Endothelial cell of umbilical vein (primary cell): ENCODE measurements around the gene UMPS. TPM values are rescaled to one million over a fixed set of nuclear protein-coding genes. Genes with fewer than 3 reads are reported as not detected.

Experiments used
- BruUV-seq: library from RNA; stranded (reverse); fragments of 400-500 nt; replicated peaks from 2 replicates; lab custom pipeline; 2021; lab: Mats Ljungman, UMichigan
- CTCF ChIA-PET: fragments of 300-600, 350-600 bp; sonication (Branson Sonifier 250); formaldehyde crosslinking; loops from one replicate; lab custom pipeline; 2021; ENCODE audit warnings: antibody characterized with exemption, inconsistent platforms; lab: Charles Lee
- POLR2A ChIA-PET: fragments of 300-600, 350-600 bp; sonication (Branson Sonifier 250); formaldehyde crosslinking; loops from one replicate; lab custom pipeline; 2021; ENCODE audit warnings: antibody characterized with exemption, inconsistent platforms; lab: Charles Lee
- DNase-seq: peaks from one replicate; pipeline ENCODE4 v3.0.0-alpha.2; 2011; ENCODE audit warnings: low read depth, low spot score
- FAIRE-seq: peaks from 2 replicates; lab custom pipeline; 2011; peaks lifted over from hg19 to GRCh38; lab: Jason Lieb, UNC
- H2AFZ ChIP-seq: 2 replicates; pipeline ENCODE4 v1.6.0; 2012; ENCODE audit warnings: low read depth, low read length, control low read depth, inconsistent platforms
- H3K27ac ChIP-seq: 2 replicates; pipeline ENCODE4 v1.5.1; 2011; ENCODE audit warnings: low read depth, mild to moderate bottlenecking, control low read depth, low read length, moderate library complexity; ENCODE audit not compliant: insufficient read depth
- H3K27me3 ChIP-seq, 2 experiments: 2 replicates each; pipeline versions ENCODE4 v1.6.0 to v1.6.1; 2011; ENCODE audit warnings: low read length in 2 of 2, mixed read lengths in 1 of 2; ENCODE audit not compliant: control insufficient read depth in 2 of 2, insufficient read depth in 2 of 2
- H3K36me3 ChIP-seq, 2 experiments: 2 replicates in 1 of 2; 3 replicates in 1 of 2; pipeline ENCODE4 v1.5.1; 2011; ENCODE audit warnings: low read length in 2 of 2, mild to moderate bottlenecking in 1 of 2, moderate library complexity in 1 of 2; ENCODE audit not compliant: control insufficient read depth in 2 of 2, insufficient read depth in 2 of 2; ENCODE audit errors: extremely low read depth in 1 of 2
- H3K4me1 ChIP-seq: 3 replicates; pipeline ENCODE4 v1.5.1; 2011; ENCODE audit warnings: mild to moderate bottlenecking, low read length; ENCODE audit not compliant: control insufficient read depth, insufficient read depth; ENCODE audit errors: extremely low read depth
- H3K4me2 ChIP-seq: 2 replicates; pipeline ENCODE4 v1.6.1; 2011; ENCODE audit warnings: low read length, control low read depth, mixed read lengths; ENCODE audit not compliant: insufficient read depth
- H3K4me3 ChIP-seq, 3 experiments: fragments of 200-600 bp in 1 of 3; sonication (generic), shearing (Covaris generic) in 1 of 3; replicated peaks in 1 of 3; 2 replicates each; pipeline ENCODE4 v1.5.1; 2011 to 2016; ENCODE audit warnings: control low read depth in 3 of 3, low read length in 3 of 3, mild to moderate bottlenecking in 2 of 3, inconsistent platforms in 1 of 3, low read depth in 1 of 3, moderate library complexity in 1 of 3; ENCODE audit not compliant: insufficient read depth in 1 of 3
- H3K79me2 ChIP-seq: 2 replicates; pipeline ENCODE4 v1.6.0; 2012; ENCODE audit warnings: low read length, inconsistent platforms; ENCODE audit not compliant: control insufficient read depth, insufficient read depth
- H3K9ac ChIP-seq: replicated peaks from 2 replicates; pipeline ENCODE3; 2011; ENCODE audit warnings: low read length, control low read depth; ENCODE audit not compliant: insufficient read depth; ENCODE audit errors: extremely low read depth
- H3K9me1 ChIP-seq: replicated peaks from 3 replicates; pipeline ENCODE4 v1.6.0; 2011; ENCODE audit warnings: mild to moderate bottlenecking, low read length; ENCODE audit not compliant: control insufficient read depth, insufficient read depth; ENCODE audit errors: extremely low read depth
- H3K9me3 ChIP-seq: replicated peaks from 2 replicates; pipeline ENCODE4 v1.5.1; 2012; ENCODE audit warnings: low read length, inconsistent platforms; ENCODE audit not compliant: control insufficient read depth, insufficient read depth
- H4K20me1 ChIP-seq: replicated peaks from 2 replicates; pipeline ENCODE3; 2011; ENCODE audit warnings: mild to moderate bottlenecking, low read length; ENCODE audit not compliant: control insufficient read depth, insufficient read depth; ENCODE audit errors: extremely low read depth
- CTCF ChIP-seq, 2 donors: IDR thresholded peaks; 1 replicate in 1 of 2; 2 replicates in 1 of 2; pipeline ENCODE4 v1.5.1; 2011; ENCODE audit warnings: low read length in 2 of 2, mild to moderate bottlenecking in 2 of 2, moderate library complexity in 2 of 2, control low read depth in 1 of 2, inconsistent platforms in 1 of 2, low read depth in 1 of 2; ENCODE audit not compliant: insufficient read depth in 1 of 2; ENCODE audit errors: extremely low read depth in 1 of 2
- EZH2 ChIP-seq: IDR thresholded peaks from 2 replicates; pipeline ENCODE4 v1.6.1; 2012; ENCODE audit warnings: borderline replicate concordance, low read depth, mild to moderate bottlenecking, moderate library complexity, low read length, inconsistent platforms; ENCODE audit not compliant: severe bottlenecking
- GATA2 ChIP-seq: IDR thresholded peaks from 2 replicates; pipeline ENCODE4 v1.7.0; 2011; ENCODE audit warnings: low read depth, mild to moderate bottlenecking, moderate library complexity, mixed read lengths, low read length; ENCODE audit not compliant: insufficient read length, insufficient read depth
- JUN ChIP-seq: IDR thresholded peaks from 2 replicates; pipeline ENCODE4 v1.6.1; 2011; ENCODE audit warnings: borderline replicate concordance, low read depth; ENCODE audit not compliant: insufficient read length, insufficient read depth
- MYC ChIP-seq: IDR thresholded peaks from one replicate; pipeline ENCODE4 v1.6.1; 2011; ENCODE audit warnings: mild to moderate bottlenecking, low read depth, low read length
- POLR2AphosphoS5 ChIP-seq: IDR thresholded peaks from 2 replicates; pipeline ENCODE4 v1.6.1; 2012; ENCODE audit warnings: low read depth, mild to moderate bottlenecking, control low read depth, low read length, moderate library complexity; ENCODE audit not compliant: insufficient read depth
- dilution Hi-C: fragments of 300-500 bp; cut with MboI; formaldehyde crosslinking; loops from one replicate; pipeline ENCODE4 v1.15.0; 2019; ENCODE audit warnings: low sequenced_read_pairs; ENCODE audit not compliant: extremely low pct_ligation_motif_present
- intact Hi-C: fragments of 100-400 bp; cut with micrococcal nuclease; formaldehyde crosslinking; loops from one replicate; pipeline ENCODE4 v1.10.0; 2022
- polyA plus RNA-seq, 4 experiments: library from polyadenylated mRNA; depleted of rRNA in 3 of 4; stranded (reverse) in 3 of 4; unstranded in 1 of 4; fragments of >200 nt; gene quantifications; 2 replicates each; pipeline versions ENCODE4 v1.2.1 to v1.2.3, GENCODE V29; 2011 to 2012; ENCODE audit warnings: missing spikeins in 1 of 4
- total RNA-seq: library from RNA; stranded (reverse); gene quantifications from 2 replicates; pipeline ENCODE4 v1.2.3, GENCODE V29; 2021

UMPS gene
- total and polyA plus RNA-seq, 2 donors (not counting 3 experiments of a cell fraction or from before 2014, with no cell fraction given), result 38.6 to 50.2 TPM

GRCh38 chr3:124758851-124759635 lies 28.8 kb downstream of the UMPS start:
- Histone ChIP-seq H4K20me1 (no peaks in the 10 kb centered on the region), H3K4me3 (no peak overlapping the region), H3K79me2 (no peaks in the 10 kb centered on the region), H3K9ac (no peak overlapping the region), H3K9me3 (no peaks in the 10 kb centered on the region), H3K9me1 (no peaks in the 10 kb centered on the region), H3K27ac (no peak overlapping the region), H3K27me3 (no peaks in the 10 kb centered on the region), H3K36me3 (peaks cover 0 to 6% of the 10 kb centered on the region in 2 experiments), H3K4me1 (no peaks in the 10 kb centered on the region), H2AFZ (no peak overlapping the region), H3K4me2 (no peak overlapping the region)
- intact Hi-C loops, result no loop called here
- no peak for TF ChIP-seq MYC
- no peak for TF ChIP-seq EZH2
- no peak for TF ChIP-seq JUN
- TF ChIP-seq CTCF (IDR thresholded peaks at IDR 0.05; ENCODE audit: extremely low read depth in 1 of 2, insufficient read depth in 1 of 2, low read depth in 1 of 2, low read length in 2 of 2), result no peak
- no peak for TF ChIP-seq GATA2
- no peak for TF ChIP-seq POLR2AphosphoS5
- dilution Hi-C loops, result loop anchor here (25.0 kb wide), 1 partner anchor 128 kb away; the partner anchor contains the start of gene ITGB5
- ChIA-PET POLR2A (no interaction called here), CTCF (interaction anchor here (0.6 to 8.6 kb wide), 13 partner anchors 12 to 679 kb away, joined by 3 to 424 read pairs (median 5); partner anchors contain the start of gene ITGB5)
- FAIRE-seq (no peak), DNase-seq (no peak)
- BruUV-seq, result no TSS peak
